NCI-H2081 (cell line): ENCODE results near the gene GATD1.

ENCODE experiments used
- DNase-seq, 2 experiments: peaks; one replicate each; lab custom pipeline; 2025; lab: John Stamatoyannopoulos, UW

The GATD1 gene

GRCh38 chr11:727281-727701, 50.0 kb downstream of the GATD1 start:
- DNase-seq, result no peak

- DNase-seq, result peak; percentile 70 to 79
These were observed 50.7 kb downstream of the GATD1 start for GRCh38 chr11:726278-727220.

GRCh38 chr11:725624-726202, 51.6 kb downstream of the GATD1 start:
- peak; percentile 33 to 70 for DNase-seq

- no peak for DNase-seq
These were observed 52.4 kb downstream of the GATD1 start for GRCh38 chr11:724778-725386.

- DNase-seq, result no peak
These were observed 53.1 kb downstream of the GATD1 start for GRCh38 chr11:724049-724777.

GRCh38 chr11:723120-723883, 54.0 kb downstream of the GATD1 start:
- DNase-seq, result peak; percentile 21 to 33

- DNase-seq, result no peak
These were observed 54.9 kb downstream of the GATD1 start for GRCh38 chr11:722346-722811.

GRCh38 chr11:721741-722345, 55.4 kb downstream of the GATD1 start:
- DNase-seq, result peak; percentile 41 to 53

GRCh38 chr11:721247-721740, 56.0 kb downstream of the GATD1 start:
- no peak for DNase-seq

GRCh38 chr11:720642-721246, 56.5 kb downstream of the GATD1 start:
- DNase-seq, result no peak

- no peak for DNase-seq
These were observed 57.2 kb downstream of the GATD1 start for GRCh38 chr11:720017-720641.

- no peak for DNase-seq
These were observed 57.9 kb downstream of the GATD1 start for GRCh38 chr11:719214-720016.
